HG02610 (cell line): ENCODE measurements around the gene TFEB.

Experiments used
- ATAC-seq: cut with Tn5 transposase; IDR thresholded peaks from one replicate; pipeline ENCODE4 v1.9.1; 2021; ENCODE audit warnings: mild to moderate bottlenecking, moderate library complexity; ENCODE audit not compliant: unreplicated experiment

The TFEB gene

GRCh38 chr6:41677124-41677921 lies 58.1 kb downstream of the TFEB start:
- no peak for ATAC-seq

DNA sequence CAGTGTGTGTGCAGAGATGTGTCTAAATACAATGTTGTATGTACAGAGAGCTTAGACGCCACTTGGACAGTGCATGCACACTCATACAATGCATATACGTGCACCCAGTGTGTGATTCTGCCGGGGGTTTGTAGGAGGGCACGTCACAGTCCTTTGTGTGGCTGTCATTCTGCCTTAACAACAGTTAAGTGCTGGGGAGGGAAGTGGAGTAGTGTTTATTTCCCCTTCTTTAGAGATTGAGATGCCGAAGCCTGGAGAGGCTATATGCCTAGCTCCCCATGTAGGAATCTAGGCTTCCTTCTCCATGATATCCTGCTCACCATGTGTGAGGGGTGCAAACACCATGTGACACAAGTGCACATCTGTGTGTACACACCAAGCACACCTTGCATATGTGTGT lies 59.0 kb downstream of the TFEB start:
- no peak for ATAC-seq

- ATAC-seq = no peak
These were observed 59.4 kb downstream of the TFEB start for GRCh38 chr6:41675992-41676391.

DNA sequence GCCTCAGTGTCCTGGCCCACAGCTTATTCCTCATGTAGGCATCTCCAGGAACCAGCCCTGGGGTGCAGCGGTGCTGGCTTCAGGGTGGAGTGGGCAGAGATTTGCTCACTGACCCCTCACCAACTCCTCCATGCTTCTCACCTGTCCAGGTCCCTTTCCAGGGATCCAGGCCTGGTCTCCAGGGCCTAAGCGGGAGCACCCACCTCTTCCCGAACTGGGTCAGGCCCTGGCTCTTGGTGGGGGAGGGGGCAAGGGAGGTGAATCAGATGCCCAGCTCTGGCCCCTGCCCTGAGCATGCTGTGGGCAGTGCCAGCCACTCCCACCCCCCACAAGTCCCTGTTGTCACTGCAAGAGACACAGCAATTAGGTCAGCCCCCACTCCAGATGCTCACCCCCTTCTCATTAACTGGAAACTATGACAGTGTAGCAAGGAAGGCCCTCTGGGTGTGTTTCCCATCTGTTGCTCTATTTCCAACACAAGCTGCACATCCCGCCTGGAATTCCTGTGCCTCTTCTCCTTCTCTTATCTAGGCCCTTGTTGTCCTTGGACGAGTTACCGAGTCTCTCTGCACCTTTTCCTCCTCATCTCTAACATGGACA lies 60.1 kb downstream of the TFEB start:
- ATAC-seq = no peak

GRCh38 chr6:41674231-41675000 lies 61.0 kb downstream of the TFEB start:
- no peak for ATAC-seq

DNA sequence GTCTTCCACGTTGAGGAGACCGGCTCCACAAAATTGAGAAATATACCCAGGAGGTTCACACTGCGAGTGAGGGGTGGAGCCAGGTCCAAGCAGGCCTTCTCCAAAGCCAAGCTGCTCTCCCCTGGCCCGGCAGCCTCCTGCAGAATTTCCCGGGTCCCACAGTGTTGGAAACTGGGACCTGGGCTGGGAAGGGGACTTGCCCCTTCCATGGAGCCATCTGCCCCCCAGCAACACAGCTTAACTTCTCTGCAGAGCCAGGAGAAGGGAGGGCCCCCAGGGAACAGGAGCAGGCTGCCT lies 61.8 kb downstream of the TFEB start:
- ATAC-seq = no peak

DNA sequence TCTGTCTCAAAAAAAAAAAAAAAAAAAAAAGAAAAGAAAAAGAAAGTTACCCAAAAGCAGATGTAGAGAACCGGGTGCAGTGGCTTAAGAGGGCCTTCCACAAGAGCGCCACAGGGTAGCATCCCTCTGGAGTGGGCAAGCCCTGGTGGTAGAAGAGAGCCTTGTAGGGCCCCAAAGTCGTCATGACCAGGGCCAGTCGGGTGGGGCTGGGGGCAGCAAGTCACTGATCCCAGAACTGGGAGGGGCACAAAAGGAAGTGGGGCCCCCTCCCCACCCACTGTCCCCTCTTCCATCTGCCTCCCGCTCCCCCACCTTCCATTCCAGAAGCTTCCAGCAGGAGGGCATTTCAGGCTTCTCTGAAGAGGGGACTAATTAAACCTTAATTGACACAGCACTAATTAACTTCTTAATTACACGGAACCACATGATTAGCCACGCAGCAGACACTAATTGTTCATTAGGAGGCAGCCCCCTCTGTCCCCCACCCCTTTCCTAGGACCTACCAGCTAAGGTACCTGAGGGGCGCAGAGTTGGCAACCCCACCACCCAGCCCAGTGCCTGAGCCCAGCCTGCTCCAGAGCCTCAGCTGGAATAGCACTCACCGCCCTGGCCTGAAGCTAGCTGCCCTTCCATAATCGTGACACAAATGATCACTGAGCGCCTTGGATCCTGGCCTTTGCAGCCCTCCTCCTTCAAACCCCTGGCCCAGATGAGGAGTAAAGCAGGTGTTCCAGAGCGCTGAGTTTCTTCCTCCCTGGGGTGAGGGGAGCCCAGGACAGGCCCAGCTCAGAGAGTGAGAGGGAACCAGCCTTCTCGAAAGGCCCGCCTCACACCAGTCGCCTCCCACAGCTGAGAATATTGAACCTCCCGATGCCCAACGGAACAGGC lies 62.3 kb downstream of the TFEB start:
- no peak for ATAC-seq

- no peak for ATAC-seq
These were observed 63.4 kb downstream of the TFEB start for GRCh38 chr6:41672016-41672415.

DNA sequence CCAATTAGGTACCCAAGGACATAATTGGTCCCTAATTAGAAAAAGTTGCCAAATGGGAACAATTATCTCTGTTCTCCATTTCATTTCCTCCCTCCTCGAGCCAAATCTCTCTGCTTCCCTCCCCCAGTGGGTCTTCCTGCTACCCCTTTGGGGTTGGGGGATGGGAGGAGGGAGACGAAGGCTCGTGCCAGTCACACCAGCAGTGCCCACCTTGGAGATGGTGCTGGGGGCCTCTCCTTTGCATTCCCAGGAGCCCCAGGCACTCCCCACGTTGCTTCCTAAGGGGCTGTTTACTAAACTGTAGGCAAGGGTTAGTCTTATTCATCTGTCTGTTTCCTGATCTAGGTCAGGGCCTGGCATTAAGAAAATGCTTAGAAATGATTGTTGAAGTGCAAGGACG lies 64.0 kb downstream of the TFEB start:
- ATAC-seq = no peak

DNA sequence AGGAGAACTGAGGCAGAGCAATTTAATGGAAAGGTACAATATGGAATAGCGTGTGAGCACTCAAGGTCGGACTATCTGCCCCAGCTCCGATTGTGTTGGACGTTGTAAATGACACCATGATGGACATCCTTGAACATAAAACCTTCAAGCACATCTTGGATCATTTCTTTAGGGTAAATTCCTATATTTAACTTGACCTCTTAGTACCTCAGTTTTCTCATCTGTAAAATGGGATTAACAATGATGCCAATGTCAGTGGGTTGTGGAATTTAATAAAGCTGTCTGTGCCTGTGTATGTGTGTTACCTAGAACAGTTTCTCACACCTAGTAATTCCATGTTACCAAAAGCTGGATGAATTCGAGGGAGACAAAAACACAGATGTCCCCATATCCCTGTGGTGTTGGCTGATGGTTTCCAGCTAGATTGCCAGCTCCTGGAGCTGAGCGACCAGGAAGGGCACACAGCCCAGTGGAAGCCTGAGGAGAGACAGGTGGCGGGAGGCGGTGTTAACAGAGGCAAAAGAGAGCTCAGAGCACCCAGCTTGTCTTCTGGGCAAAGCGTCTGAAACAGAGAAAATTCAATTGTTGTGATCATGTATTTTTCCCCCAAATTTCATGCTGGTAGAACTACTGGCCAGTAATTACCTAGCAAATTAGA lies 64.6 kb downstream of the TFEB start:
- ATAC-seq = no peak

GRCh38 chr6:41668968-41669367 lies 66.4 kb downstream of the TFEB start:
- ATAC-seq = no peak

DNA sequence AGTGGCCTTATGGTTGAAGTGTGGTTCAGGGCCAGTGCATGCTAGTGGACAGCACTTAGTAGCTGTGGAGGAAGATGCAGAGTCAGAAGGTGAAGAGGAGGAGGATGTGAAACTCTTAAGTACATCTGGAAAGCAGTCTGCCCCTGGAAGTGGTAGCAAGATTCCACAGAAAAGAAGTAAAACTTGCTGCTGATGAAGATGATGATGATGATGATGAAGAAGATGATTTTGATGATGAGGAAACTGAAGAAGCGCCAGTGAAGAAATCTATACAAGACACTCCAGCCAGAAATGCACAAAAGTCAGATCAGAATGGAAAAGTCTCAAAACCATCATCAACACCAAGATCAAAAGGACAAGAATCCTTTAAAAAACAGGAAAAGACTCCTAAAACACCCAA lies 68.2 kb downstream of the TFEB start:
- ATAC-seq = no peak

DNA sequence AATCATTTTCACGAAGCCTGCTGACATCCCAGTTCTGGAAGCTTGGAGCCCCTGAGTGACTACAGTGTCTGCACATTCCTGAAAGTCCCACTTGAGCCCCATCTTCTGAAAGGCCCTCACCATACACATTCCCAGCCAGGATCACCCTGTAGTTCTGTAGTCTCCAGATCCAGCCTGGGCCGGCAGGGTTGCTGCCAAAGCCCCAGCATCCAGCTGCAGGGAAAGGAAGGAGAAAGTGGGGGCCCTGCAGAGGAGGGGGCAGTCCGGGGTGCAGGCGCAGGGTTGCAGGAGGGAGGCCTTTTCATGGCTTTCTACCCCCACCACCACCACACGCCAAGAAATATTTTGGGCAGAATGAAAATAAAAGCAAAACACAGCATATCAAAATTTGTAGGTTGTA lies 71.1 kb downstream of the TFEB start:
- no peak for ATAC-seq

DNA sequence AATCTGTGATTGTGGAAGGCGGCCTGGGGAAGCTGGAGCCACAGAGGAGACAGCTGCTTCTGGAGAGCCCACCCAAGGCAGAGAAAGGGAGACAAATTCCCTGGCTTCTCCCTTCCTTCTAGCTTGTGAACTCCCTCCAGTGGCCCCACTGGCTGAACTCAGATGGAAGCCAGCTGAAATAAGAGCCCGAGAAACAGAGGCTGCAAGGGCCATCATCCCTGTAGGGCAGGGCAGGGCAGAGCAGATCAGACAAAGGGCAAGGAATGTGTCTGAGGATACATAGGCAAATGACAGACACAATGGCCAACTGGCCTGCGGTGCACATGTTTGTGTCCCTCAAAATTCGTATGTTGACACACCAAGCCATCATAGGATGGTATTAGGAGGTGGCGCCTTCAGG lies 71.8 kb downstream of the TFEB start:
- ATAC-seq = no peak

- no peak for ATAC-seq
These were observed 75.5 kb downstream of the TFEB start for GRCh38 chr6:41659935-41660334.

- ATAC-seq = no peak
These were observed 76.8 kb downstream of the TFEB start for GRCh38 chr6:41658636-41659035.

GRCh38 chr6:41657131-41658094 lies 78.0 kb downstream of the TFEB start:
- no peak for ATAC-seq

DNA sequence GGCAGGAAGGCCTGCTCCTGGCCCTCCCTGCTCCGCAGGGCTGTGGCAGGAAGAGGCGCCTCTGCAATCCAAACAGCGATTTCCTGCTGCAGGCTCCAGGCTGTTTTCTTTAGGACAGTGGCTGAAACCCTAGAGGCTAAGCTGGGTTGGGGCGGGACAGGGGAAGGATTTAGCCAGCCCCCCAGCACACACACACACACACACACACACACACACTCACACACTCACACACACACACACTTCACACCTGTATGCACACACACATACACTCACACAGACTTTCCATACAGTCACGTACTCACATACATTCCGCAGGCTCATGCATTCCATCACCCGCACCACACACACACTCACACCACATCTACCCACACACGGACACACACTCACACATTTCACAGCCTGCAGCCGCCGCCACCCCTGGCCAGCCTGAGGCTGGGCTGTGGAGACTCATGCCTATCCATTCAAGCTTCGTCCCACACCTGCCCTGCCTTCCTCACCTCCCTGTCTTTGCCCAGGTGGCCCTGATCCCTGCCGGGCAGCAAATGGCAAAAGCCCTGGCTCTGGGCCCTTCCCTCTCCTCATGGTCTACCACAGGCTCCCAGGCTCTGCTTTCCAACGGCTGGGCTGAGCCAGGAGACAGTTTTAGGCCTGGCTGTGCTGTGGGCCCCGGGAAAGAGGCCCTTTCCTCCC lies 79.3 kb downstream of the TFEB start:
- no peak for ATAC-seq

- ATAC-seq = no peak
These were observed 79.8 kb downstream of the TFEB start for GRCh38 chr6:41655646-41656001.
